ENCODE results near the gene SERPINB11.

DNA sequence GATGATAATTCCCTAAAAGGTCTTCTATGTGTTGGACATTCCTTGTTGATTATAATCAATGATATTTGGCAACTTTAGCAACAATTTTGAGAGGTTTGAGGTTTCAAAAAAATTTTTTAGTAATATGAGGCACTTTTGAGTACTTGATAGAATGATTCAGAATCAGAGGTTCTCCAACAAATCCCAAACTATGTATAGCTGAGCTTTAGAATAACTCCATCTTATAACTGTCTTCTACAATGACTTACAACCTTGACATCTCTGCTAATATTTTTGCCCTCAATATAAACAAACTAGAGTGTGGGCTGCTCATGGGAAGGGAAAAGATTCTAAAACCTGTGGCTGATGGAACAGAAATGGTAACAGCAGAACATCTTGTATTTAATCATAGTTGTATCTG lies 50.9 kb downstream of the SERPINB11 start:
- no peak for TF ChIP-seq SIN3A (IDR thresholded peaks at IDR 0.05; ENCODE audit: borderline replicate concordance, insufficient read depth, low read length)
- TF ChIP-seq, protein P1, sequence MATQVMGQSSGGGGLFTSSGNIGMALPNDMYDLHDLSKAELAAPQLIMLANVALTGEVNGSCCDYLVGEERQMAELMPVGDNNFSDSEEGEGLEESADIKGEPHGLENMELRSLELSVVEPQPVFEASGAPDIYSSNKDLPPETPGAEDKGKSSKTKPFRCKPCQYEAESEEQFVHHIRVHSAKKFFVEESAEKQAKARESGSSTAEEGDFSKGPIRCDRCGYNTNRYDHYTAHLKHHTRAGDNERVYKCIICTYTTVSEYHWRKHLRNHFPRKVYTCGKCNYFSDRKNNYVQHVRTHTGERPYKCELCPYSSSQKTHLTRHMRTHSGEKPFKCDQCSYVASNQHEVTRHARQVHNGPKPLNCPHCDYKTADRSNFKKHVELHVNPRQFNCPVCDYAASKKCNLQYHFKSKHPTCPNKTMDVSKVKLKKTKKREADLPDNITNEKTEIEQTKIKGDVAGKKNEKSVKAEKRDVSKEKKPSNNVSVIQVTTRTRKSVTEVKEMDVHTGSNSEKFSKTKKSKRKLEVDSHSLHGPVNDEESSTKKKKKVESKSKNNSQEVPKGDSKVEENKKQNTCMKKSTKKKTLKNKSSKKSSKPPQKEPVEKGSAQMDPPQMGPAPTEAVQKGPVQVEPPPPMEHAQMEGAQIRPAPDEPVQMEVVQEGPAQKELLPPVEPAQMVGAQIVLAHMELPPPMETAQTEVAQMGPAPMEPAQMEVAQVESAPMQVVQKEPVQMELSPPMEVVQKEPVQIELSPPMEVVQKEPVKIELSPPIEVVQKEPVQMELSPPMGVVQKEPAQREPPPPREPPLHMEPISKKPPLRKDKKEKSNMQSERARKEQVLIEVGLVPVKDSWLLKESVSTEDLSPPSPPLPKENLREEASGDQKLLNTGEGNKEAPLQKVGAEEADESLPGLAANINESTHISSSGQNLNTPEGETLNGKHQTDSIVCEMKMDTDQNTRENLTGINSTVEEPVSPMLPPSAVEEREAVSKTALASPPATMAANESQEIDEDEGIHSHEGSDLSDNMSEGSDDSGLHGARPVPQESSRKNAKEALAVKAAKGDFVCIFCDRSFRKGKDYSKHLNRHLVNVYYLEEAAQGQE (IDR thresholded peaks at IDR 0.05; ENCODE audit: insufficient read depth in 1 of 2, low read depth in 2 of 2, low read length in 2 of 2) = no peak
- no peak for TF ChIP-seq POLR2AphosphoS5 (IDR thresholded peaks at IDR 0.05; ENCODE audit: low read depth, low read length)
